Heart left ventricle (tissue), 13 donors: Measurements from ENCODE around the gene RSAD2.

Experiments used
- CTCF ChIP-seq, 12 donors: fragments of 200-600 bp; sonication (generic) in 4 of 12; IDR thresholded peaks; one replicate each; pipeline versions ENCODE4 v1.5.0 to v1.8.0; 2018 to 2022; ENCODE audit warnings: antibody characterized with exemption in 12 of 12, mild to moderate bottlenecking in 5 of 12
- POLR2A ChIP-seq, 2 donors: fragments of 450-650 bp; IDR thresholded peaks; one replicate each; pipeline ENCODE4 v1.6.1; 2017; ENCODE audit warnings: antibody characterized with exemption in 2 of 2, mild to moderate bottlenecking in 2 of 2, moderate library complexity in 2 of 2
- donor health status: ischemic (EF 13 %, LVEDD 7.1; RV severe dilation, severe dysfunction).
- donor health status: DM: no; HTN: yes; CAD: no.
- donor health status: DM: no; HTN: no; CAD: no.
- donor health status: ischemic (EF 25% LVEDD 6.9; RV normal size, moderate dysfunction).
- donor health status: ischemic (EF 25% LVEDD 5.7; RV mildly dilated, moderate dysfunction).
- donor health status: ischemic (EF 35%, LVEDD 5.7; RV mildly dilated, moderate dysfunction).
- donor health status: nonischemic (EF 11% LVEDD 7.7; RV severe dilation, severe dysfunction).
- donor health status: DM: yes; HTN: yes; CAD: no.
- donor health status: PGD.
- donor health status: ischemic (EF 29% LVEDD 5.4; RV normal size, mild dysfunction).
- donor health status: nonischemic (EF 23%, LVEDD 6.1; RV moderate dilation, normal function).

GRCh38 chr2:6924101-6924923, 46.7 kb downstream of the RSAD2 start:
- no peak for TF ChIP-seq CTCF (IDR thresholded peaks at IDR 0.05)
- no peak for TF ChIP-seq POLR2A (IDR thresholded peaks at IDR 0.05)
